DMS153 treated with DMSO at 0.1 percent for 48 hours (cell line): ENCODE measurements around the gene WASF2.
"Not testable (repeated sequence)": the region's sequence is repeated elsewhere in the genome, so short reads cannot be mapped to it uniquely, and the experiment has no call there.

Source experiments
- DNase-seq: peaks from one replicate; lab custom pipeline; 2025; ENCODE audit not compliant: unreplicated experiment; lab: John Stamatoyannopoulos, UW

Gene WASF2

DNA sequence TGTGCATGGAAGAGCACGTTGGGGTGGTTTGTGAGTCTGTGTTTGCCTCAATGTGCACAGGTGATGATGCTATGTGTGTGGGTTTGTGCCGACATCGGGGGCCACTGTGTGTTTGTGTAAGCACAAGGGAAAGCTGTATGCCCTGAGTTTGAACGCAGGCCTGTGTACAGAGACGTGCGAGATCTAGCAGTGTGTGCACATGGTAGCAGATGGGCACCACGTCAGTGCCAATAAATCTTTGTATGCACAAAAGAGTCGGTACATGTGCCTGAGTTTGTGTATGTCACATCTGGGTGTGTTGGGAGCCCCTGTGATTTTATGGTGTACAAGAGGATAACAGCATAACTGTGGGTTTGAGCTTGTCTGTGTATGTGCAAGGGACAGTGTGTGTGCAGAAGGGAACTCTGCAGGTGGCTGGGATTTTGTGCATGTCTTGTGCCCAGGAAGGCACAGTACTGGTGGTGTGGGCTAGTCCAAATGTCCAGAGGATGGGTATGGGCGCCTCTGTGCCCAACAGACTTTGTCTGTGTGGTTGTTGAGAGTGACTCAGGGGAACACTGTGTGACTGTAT is 32.0 kb upstream of the WASF2 start:
- no peak for DNase-seq

DNA sequence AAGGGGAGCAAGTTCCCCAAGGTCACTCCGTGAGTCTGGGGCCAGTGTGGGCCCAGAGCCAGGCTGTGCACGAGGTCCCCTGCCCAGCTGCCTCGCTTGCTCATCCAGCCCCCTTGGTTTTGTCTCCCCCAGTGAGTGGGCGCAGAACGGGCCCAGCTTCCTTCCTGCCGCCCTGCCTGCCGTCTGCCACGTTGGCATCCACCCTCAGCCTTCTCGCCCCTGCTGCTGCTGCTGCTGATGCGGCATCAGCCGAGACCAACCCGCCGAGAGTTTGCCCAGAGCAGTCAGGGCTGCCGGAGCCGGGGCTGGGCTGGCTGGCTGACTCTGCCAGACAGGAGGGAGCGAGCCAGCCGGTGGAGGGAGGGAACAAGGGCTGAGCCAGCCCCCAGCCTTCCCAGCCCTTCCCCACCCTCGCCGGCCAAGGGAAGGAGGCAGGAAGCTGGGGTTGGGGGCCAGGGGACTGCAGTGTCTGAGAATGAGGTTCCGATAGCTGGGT is 31.4 kb upstream of the WASF2 start:
- DNase-seq = no peak

DNA sequence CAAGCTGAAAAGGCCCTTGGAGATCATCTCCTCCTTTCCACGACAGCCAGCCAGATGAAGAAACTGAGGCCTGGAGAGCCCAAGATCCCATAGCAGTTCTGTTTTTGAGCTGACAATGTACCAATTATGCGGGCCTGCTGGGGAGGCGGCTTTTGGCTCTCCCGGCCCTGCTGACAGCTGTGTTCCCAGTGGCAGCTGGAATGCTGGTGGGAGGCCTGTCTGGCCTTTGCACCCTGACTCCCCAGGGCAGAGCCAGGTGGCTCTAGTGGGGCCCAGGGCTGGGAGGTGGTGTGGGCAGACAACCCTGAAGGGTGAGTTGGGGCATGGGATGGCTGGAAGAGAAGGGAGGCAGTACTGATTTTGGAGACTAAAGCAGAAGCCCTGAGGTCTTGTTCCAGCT is 30.7 kb upstream of the WASF2 start:
- no peak for DNase-seq

DNA sequence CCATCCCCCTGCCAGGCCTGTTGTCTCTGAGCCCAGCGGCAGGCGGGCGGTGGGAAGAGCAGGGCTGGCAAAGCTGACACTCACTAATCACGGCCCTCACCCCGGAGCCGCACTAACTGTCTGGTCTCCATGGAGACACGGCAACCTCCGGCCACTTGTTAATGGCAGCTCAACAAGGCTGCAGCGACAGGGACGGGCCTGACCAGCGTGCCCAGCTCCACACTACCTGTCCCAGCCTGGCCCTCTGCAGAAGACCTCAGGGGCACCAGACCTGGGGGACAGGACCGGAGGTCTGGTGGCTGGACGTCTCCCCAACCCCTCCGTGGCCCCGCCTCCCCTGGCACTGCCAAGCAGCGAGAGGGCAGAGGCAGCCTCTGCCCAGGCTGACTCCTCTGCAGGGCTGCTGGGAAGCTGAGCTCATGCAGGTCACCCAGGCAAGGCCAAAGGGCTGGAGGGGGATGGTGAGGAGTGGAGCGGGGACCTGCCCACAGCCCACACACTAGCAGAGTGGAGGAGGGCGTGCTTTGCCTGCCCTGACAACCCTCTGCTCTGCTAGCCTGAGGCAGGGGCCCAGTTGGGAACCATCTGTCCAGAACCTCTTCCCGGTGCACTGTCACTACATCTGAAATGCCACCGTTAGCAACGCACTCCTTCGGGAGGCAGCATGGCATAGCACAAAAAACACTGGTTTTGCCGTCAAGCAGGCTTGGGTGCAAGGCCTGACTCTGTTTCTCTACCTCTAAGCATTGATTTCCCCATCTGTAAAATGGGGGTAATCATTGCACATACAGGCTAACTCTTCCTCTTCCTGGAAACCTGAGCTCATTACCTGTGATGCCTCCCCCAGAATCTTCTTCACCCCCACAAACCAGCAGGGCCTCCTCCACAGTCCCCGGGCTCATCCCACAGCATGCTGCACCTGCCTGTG is 29.6 kb upstream of the WASF2 start:
- DNase-seq = peak; percentile 53

DNA sequence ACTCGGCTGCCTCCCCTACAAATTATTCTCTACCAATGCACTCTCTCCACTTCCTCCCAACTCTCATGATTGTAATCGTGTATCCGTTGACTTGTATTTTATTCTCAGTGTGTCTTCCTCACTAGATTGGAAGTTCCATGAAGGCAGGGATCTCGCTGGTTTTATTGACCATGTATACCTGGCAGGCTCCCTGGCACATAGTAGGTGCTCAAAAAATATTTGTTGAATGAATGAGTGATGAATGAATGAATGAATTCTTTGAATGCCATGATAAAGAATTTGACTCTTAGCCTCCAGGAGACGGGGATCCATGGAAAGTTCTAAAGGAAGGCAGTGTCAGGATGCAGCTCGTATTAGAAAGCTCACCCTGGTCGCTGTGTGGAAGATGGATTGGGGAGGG is 28.8 kb upstream of the WASF2 start:
- no peak for DNase-seq

DNA sequence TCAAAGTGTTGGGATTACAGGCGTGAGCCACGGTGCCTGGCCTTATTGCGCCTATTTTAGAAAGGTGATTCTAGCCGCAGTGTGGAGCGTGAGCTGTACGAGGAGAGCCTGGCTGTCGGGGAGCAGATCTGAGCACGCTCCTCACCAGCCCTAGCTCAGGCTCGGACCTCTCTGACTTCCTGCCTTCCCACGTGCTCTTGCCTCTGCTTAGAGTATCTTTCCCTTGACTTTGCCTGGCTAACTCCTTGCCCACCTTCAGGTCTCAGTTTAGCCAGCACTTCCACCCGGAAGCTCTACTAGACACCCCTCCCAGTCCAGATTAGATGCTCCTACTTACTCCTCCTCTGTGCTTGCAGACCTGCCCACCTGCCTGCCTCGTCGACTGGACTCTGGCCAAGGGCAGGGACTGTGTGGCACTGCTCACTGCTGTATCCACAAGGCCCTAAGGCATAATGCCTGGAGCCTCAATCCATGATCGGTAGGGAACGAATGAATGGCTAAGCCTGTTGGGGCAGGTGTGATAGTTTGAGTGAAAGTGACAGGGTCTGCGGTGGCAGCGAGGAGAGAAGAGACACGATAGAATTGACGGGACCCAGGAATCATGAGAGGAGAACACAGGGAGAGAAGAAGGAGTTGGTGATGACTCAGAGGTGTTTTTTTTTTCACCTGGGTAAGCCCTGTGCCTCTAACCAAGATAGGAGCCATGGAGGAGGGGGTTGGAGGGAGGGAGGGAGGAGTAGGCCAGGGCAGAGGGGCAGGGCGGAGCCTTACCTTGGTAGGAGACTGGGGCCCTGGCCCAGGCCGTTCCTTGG is 28.1 kb upstream of the WASF2 start:
- no peak for DNase-seq

DNA sequence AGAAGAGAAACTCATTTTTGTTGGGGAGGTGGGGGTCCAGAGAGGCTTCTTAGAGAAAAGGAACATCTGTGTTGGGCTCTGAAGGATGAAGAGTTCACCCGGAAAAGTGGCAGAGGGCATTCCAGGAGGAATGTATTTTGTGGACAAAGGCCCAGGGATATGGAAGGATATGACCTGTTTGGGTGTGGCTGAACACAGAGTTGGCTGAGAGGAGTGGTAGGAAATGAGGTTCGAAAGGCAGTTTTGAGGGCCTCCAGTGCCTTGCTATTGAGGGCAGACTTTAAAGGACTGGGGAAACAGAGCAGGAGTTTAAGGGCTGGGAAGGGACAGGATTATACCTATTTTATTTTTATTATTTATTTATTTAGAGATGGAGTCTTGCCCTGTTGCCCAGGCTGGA is 27.3 kb upstream of the WASF2 start:
- DNase-seq = no peak

DNA sequence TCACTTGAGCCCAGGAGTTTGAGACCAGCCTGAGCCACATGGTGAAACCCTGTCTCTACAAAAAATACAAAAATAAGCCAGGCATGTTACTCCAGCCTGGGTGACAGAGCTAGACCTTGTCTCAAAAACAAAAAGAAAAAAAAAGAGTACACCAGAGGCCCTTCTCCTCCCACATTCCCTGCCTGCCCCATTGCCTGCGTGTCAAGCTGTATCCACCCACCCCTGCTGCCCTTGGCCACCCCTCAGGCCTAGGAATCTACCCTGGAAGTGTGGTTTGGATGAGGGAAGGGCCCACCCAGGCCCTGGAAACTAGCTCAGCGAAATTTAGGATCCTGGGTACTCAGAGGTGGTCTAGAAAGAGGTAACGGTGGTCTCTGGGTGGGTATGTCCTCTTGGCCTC is 25.7 kb upstream of the WASF2 start:
- no peak for DNase-seq

DNA sequence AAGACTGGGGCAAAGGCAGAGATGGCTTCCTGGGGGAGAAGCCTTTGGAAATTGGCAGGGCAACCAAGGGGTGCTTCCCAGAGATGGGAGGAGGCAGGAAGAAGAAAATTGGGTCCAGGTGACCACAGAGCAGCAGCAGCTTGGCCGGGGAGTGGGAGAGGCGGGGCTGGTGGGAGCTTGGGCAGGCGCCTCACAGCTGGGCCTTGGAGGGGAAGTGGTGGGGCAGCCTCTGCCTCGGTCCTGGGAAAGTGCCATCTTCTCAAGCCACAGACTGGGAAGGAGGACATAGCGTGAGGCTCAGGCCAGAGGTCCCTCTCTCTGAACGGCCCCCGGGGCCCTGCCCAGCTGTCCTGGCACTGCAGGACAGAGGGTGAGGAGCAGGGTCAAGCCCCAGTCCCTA is 24.0 kb upstream of the WASF2 start:
- DNase-seq = no peak

DNA sequence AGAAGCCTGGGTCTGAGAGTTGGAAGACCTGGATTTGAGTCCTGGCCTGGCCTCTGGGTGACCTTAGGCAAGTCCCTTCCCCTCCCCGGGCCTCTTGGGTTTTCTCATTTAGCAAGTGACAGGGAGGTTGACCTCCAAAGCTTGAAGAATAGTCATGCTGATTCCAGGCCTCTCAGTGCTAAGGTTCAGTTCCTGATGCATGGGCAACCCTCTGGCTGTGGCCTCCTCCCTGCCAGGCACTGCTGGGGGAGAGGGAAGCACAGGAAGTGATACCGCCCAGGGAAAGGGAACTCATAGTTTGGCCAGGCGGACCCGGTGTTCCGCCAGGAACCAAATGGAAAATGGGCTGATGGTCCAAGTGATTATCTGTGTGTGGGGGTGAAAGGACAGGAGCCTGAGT is 23.6 kb upstream of the WASF2 start:
- DNase-seq = no peak

DNA sequence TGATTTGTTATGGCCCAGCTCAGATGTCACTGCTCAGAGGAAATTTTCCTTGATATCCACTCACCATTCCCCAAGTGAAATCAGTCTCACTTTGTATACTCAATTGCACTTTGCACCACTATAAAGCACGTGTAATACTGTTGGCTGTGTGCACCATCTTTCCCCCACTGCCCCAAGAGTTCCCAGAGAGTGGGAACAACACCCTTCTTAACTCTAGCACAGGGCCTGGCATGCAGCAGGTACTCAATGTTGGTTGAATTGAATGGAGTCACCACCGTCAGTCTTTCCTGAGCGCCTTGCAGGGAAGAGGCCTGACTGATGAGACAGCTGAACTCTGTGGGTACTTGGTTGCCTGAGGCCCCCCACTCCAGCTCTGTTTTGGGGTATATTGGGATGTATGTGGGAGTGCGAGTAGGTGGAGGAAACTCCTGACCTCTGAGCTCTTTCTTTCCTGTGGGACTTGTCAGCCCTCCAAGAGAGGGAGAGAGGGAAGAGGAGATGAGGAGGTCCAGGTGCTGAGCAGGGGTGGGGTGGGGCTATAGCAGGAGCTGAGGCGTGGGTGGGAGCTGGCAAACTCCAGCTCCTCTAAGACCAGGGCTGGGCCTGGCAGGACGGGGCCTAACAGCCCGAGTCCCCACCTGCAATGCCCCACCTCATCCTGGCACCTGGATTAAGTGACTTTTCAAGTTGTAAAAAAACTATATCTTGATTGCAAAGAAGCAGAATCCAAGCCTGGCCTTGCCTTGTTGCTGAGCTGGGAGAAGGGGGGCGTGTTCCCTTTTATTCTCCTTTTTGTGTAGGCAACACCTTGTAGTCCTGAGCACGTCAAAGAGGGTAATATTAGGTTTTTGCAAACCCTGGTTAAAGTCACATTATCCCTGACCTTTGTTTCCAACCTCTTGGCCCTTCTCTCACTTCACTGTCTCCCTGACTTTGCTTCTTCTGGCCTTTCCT is 19.4 kb upstream of the WASF2 start:
- no peak for DNase-seq

DNA sequence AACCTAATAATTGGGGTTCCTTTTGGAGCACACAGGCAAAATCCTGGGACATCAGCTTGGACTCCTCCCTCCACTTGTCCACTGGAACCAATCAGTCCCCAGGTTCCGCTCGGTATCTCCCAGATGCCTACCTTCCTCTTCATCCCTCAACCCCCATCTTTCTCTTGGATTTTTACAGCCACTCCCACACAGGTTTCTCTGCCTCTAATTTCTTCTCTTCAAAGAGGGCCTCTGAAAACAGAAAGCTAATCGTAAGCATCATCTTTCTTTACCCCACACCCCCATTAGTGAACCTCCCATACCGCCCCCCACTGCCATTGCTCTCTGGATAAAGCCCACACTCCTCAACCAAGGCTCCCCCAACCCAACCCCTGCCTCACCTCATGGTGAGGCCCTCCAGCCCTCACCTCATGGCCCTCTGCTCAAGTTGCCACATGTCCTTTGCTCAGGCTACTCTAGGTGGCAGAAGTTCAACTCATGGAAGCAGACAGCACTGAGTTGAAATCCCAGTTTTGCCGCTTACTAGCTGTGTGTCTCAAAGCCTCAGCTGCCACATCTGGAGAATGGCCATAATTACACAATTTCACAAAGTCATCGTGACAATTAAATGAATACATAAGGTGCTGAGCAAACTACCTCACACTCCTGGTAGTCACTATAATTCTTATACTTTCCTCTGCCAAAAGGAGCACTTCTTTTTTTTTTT is 18.1 kb upstream of the WASF2 start:
- no peak for DNase-seq

DNA sequence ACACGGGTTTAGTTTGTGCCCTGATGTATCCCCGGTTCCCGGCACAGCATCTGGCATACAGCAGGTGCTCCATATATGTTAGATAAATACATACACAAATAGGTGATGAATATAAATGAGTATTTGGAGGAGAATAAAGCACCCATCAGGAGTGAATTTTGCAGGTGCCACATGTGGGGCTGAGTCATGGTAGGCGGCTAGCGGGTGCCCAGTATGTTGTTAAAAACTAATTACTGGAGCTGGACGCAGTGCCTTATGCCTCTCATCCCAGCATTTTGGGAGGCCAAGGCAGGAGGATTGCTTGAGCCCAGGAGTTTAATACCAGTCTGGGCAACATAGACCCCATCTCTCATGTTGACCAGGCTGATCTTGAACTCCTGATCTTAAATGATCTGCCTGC is 16.7 kb upstream of the WASF2 start:
- DNase-seq = no peak

DNA sequence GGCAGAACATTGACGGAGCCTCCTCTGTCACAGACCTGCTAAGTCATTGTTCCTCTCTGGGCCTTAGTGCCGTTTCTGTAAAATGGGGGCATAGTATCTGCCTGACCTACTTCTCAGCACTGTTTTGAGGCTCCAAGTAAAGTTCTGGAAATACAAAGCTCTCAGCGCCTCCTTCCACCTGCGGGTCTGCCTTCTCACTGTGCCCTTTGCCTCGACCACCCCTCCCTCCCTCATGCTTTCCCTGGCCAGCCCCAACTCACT is 15.4 kb upstream of the WASF2 start:
- DNase-seq = no peak

DNA sequence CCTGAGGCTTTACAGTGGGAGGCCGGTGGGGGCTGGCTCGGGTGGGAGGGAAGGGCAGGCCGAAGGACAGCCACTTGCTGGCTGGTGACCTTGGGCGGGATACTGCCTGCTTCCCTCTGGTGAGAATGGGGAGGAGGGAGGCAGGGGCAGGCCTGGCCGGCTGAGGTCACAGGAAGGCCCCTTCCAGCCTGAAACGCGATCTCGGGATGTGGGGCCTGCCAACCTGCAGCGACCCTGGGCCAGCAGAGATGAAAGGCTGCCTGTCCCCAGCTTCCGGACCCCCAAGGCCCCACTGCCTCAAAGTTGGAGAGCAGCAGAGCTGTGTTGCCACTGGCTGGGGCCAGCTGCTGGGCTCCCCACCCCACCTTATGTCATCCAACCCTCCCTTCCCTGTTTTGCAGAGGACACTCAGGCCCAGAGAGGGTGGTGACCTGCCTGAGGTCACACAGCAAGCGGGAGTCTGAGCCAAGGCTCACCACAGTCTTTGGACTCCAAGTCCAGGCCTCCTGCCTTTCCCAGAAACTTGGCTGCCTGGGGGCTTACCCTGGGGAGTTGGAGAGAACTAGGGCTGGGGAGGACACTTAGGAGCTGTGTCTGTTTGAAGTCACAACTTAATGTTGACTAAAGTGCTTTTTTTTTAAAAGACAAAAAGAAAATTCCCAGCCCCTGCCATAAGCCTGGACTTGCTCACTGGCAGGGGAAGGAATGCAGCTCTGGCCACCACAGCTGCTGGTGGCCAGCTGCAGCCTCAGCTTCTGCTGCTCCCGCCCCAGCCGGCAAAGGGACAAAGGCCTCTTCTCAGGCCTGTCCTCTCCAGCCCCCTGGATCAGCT is 14.8 kb upstream of the WASF2 start:
- no peak for DNase-seq

DNA sequence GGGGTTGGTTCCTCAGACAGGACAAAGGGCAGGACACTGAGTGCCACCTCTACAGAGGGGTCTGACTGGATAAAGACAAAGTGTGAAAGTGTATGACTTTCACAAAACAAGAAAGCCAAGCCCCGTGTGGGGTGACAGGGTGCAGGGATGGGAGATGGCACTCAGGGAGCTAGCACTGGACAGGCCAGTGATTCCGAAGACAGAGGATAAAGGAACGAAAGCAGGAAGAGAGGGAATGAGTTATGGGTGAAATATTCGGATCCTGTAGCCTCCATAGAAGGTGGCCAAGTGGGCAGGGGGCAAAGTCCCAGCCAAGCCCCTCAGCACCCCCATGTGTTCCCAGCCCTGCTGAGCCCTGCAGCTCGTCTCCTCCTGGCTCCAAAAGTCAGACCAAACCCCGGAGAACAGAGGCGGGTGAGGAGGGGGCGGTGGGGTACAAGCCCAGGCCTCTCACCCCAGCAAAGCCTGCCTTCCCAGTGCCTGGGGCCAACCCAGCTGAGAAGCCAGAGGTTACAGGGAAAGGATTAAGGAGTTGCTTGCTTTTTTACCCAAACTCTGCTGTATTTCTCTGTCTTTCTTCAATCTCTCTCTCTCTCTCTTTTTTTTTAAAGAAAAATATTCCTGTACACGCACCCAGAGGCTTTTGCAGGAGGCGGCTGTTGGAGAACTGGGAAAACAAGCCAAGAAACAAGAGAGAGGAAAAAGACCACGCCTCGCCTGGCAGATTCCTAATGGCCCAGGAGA is 14.0 kb upstream of the WASF2 start:
- DNase-seq = no peak

DNA sequence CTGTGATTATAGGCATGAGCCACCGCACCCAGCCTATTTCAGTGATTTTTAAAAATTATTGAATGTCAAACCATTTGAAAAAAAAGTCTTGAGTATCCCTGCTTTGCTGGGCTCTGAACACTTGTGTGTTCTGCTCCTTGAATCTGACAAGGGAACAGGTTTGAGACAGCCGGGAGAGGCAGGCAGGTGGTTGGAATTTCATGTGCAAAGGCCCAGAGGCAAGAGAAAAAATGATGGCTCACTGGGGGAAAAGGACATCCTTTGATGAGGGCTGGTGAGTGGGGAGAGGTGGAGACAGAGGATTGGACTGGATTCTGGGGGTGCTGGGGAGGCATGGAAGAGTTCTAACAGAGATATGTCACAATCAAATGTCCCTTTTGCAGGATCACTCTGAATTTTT is 13.1 kb upstream of the WASF2 start:
- no peak for DNase-seq

DNA sequence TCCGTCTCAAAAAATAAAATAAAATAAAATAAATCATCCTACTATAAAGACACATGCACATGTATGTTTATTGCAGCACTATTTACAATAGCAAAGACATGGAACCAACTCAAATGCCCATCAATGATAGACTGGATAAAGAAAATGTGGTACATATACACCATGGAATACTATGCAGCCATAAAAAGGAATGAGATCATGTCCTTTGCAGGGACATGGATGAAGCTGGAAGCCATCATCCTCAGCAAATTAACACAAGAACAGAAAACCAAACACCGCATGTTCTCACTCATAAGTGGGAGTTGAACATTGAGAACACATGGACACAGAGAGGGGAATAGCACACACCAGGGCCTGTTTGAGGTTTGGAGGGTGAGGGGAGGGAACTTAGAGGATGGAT is 11.2 kb upstream of the WASF2 start:
- not testable (repeated sequence) for DNase-seq

DNA sequence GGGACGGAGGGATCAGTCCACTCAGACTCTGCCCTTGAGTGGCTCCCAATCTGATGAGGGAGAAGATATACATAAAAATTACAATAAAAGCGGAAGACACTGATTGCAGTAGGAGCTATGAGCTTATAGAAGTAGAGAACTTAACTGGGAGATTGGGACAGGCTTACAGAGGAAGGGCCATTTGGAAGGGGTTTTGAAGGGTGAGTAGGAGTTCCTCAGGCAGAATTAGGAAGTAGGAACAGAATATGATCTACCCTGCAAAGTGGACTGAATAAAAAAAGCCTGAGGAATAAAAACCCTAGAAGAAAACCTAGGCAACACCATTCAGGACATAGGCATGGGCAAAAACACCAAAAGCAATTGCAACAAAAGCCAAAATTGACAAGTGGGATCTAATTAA is 9.2 kb upstream of the WASF2 start:
- no peak for DNase-seq
